Body of pancreas (tissue), 4 donors: Measurements from ENCODE around the gene ACSL5.

Experiments
- POLR2A ChIP-seq, 3 donors: fragments of 450-650 bp; IDR thresholded peaks; one replicate each; pipeline ENCODE4 v1.6.1; 2016; ENCODE audit warnings: antibody characterized with exemption in 3 of 3, mild to moderate bottlenecking in 2 of 3
- TF ChIP-seq, protein P1 (sequence below), 7 experiments: fragments of 450-650 bp in 4 of 7; fragments of 200-600 bp in 3 of 7; sonication (generic) in 3 of 7; IDR thresholded peaks; one replicate each; pipeline ENCODE4 v1.5.1; 2016 to 2019; ENCODE audit warnings: antibody characterized with exemption in 7 of 7

- TF ChIP-seq, protein P1, sequence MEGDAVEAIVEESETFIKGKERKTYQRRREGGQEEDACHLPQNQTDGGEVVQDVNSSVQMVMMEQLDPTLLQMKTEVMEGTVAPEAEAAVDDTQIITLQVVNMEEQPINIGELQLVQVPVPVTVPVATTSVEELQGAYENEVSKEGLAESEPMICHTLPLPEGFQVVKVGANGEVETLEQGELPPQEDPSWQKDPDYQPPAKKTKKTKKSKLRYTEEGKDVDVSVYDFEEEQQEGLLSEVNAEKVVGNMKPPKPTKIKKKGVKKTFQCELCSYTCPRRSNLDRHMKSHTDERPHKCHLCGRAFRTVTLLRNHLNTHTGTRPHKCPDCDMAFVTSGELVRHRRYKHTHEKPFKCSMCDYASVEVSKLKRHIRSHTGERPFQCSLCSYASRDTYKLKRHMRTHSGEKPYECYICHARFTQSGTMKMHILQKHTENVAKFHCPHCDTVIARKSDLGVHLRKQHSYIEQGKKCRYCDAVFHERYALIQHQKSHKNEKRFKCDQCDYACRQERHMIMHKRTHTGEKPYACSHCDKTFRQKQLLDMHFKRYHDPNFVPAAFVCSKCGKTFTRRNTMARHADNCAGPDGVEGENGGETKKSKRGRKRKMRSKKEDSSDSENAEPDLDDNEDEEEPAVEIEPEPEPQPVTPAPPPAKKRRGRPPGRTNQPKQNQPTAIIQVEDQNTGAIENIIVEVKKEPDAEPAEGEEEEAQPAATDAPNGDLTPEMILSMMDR (IDR thresholded peaks at IDR 0.05) = no peak
- TF ChIP-seq POLR2A (IDR thresholded peaks at IDR 0.05) = no peak
Measured at GRCh38 chr10:112338957-112339356, 35.0 kb upstream of the ACSL5 start.
